GM21390 (cell line): ENCODE measurements around the gene MTM1.

ENCODE experiments used
- ATAC-seq: cut with Tn5 transposase; IDR thresholded peaks from one replicate; pipeline ENCODE4 v1.9.1; 2021; ENCODE audit not compliant: unreplicated experiment

The MTM1 gene

GRCh38 chrX:150568320-150569154 is at the start of gene MTM1:
Gene MTM1 (plus strand): TSS chrX:150568621. CDS start chrX:150592615, 23,994 bp downstream.
- peak; percentile 90 for ATAC-seq

GRCh38 chrX:150522494-150522893 is 45.9 kb upstream of the MTM1 start:
- no peak for ATAC-seq

GRCh38 chrX:150525061-150525919 is 43.1 kb upstream of the MTM1 start:
- no peak for ATAC-seq

GRCh38 chrX:150526692-150527091 is 41.7 kb upstream of the MTM1 start:
- ATAC-seq: no peak

- no peak for ATAC-seq
Measured at GRCh38 chrX:150527108-150527507, 41.3 kb upstream of the MTM1 start.

GRCh38 chrX:150529587-150529986 is 38.8 kb upstream of the MTM1 start:
- ATAC-seq: no peak

- ATAC-seq: no peak
Measured at GRCh38 chrX:150530821-150531220, 37.6 kb upstream of the MTM1 start.

- ATAC-seq: no peak
Measured at GRCh38 chrX:150531467-150531866, 37.0 kb upstream of the MTM1 start.

GRCh38 chrX:150533863-150534262 is 34.6 kb upstream of the MTM1 start:
- no peak for ATAC-seq

GRCh38 chrX:150536455-150537116 is 31.8 kb upstream of the MTM1 start:
- ATAC-seq: no peak

GRCh38 chrX:150537851-150538250 is 30.6 kb upstream of the MTM1 start:
- no peak for ATAC-seq

GRCh38 chrX:150540965-150541364 is 27.5 kb upstream of the MTM1 start:
- no peak for ATAC-seq

GRCh38 chrX:150542846-150543229 is 25.6 kb upstream of the MTM1 start:
- peak; percentile 35 for ATAC-seq

GRCh38 chrX:150543230-150544155 is 24.9 kb upstream of the MTM1 start:
- ATAC-seq: peak; percentile 48

- no peak for ATAC-seq
Measured at GRCh38 chrX:150544222-150544787, 24.1 kb upstream of the MTM1 start.

- ATAC-seq: no peak
Measured at GRCh38 chrX:150544835-150545770, 23.3 kb upstream of the MTM1 start.

- no peak for ATAC-seq
Measured at GRCh38 chrX:150546711-150547153, 21.7 kb upstream of the MTM1 start.

- ATAC-seq: peak; percentile 58
Measured at GRCh38 chrX:150547375-150548115, 20.9 kb upstream of the MTM1 start.
